ENCODE data around the gene CD7. TPM values are rescaled to one million over a fixed set of nuclear protein-coding genes. Genes with fewer than 3 reads are reported as not detected.

Gene CD7
- polyA plus RNA-seq, 3 donors: 0.38 to 3.6 (median 0.42) TPM

- Histone ChIP-seq H3K4me2 (replicated peaks; ENCODE audit: extremely low read depth, low read length, poor library complexity, severe bottlenecking) (no peak overlapping the region), H3K79me2 (ENCODE audit: insufficient read depth, low read length) (no peaks in the 10 kb centered on the region), H4K20me1 (ENCODE audit: insufficient read depth, low read length) (no peaks in the 10 kb centered on the region), H3K4me3 (replicated peaks in 1 of 3; ENCODE audit: low read depth in 2 of 3, low read length in 3 of 3) (no peak overlapping the region), H3K27ac (ENCODE audit: low read depth in 1 of 2, low read length in 2 of 2) (no peak overlapping the region), H2AFZ (ENCODE audit: insufficient read depth, low read depth, low read length, poor library complexity, severe bottlenecking) (no peak overlapping the region), H3K4me1 (ENCODE audit: control insufficient read depth in 1 of 2, insufficient read depth in 2 of 2, low read length in 2 of 2) (peaks cover 43 to 53% of the 10 kb centered on the region in 2 donors), H3K9me3 (replicated peaks in 1 of 2; ENCODE audit: control insufficient read depth in 1 of 2, insufficient read depth in 1 of 2, low read length in 2 of 2) (no peaks in the 10 kb centered on the region), H3K36me3 (replicated peaks in 1 of 2; ENCODE audit: control insufficient read depth in 1 of 2, insufficient read depth in 2 of 2, low read length in 2 of 2) (no peaks in the 10 kb centered on the region), H3K27me3 (ENCODE audit: control insufficient read depth in 2 of 2, insufficient read depth in 2 of 2, low read length in 2 of 2) (no peaks in the 10 kb centered on the region), H3K9ac (ENCODE audit: insufficient read depth, low read length, poor library complexity, severe bottlenecking) (no peak overlapping the region)
- Mint-ChIP-seq H3K4me3 (no peak overlapping the region), H3K4me1 (peaks cover 42% of the 10 kb centered on the region), H3K27me3 (ENCODE audit: low read depth in 3 of 3) (peaks cover 0 to 5% (median 5%) of the 10 kb centered on the region in 3 donors), H3K27ac (peak overlapping the region in 1 of 7 donors; percentile 14), H3K9me3 (peaks cover 0 to 2% (median 0%) of the 10 kb centered on the region in 7 donors), H3K36me3 (peaks cover 11 to 15% of the 10 kb centered on the region in 2 donors)
- intact Hi-C loops (cut with micrococcal nuclease): no loop called here
- no peak for TF ChIP-seq CTCF (IDR thresholded peaks at IDR 0.05)
- WGBS (ENCODE audit: insufficient coverage): 84% methylated on average over 5 of the region's 7 CpGs
- no peak for DNase-seq
Observed at GRCh38 chr17:82281076-82281475, 36.3 kb downstream of the CD7 start.

- no peaks in the 10 kb centered on the region for H3K79me2 ChIP-seq (ENCODE audit: insufficient read depth, low read length)
- no peak overlapping the region for H3K27ac ChIP-seq (ENCODE audit: low read depth in 1 of 2, low read length in 2 of 2)
- Mint-ChIP-seq H3K36me3 (peaks cover 12 to 15% of the 10 kb centered on the region in 2 donors), H3K4me3 (no peak overlapping the region), H3K9me3 (peaks cover 0 to 2% (median 0%) of the 10 kb centered on the region in 7 donors), H3K4me1 (peaks cover 42% of the 10 kb centered on the region), H3K27ac (no peak overlapping the region), H3K27me3 (ENCODE audit: low read depth in 3 of 3) (peaks cover 0 to 5% (median 5%) of the 10 kb centered on the region in 3 donors)
- no peaks in the 10 kb centered on the region for H3K27me3 ChIP-seq (ENCODE audit: control insufficient read depth in 2 of 2, insufficient read depth in 2 of 2, low read length in 2 of 2)
- no peak overlapping the region for H3K9ac ChIP-seq (ENCODE audit: insufficient read depth, low read length, poor library complexity, severe bottlenecking)
- no peak overlapping the region for H3K4me2 ChIP-seq (replicated peaks; ENCODE audit: extremely low read depth, low read length, poor library complexity, severe bottlenecking)
- no peak for TF ChIP-seq CTCF (IDR thresholded peaks at IDR 0.05)
- intact Hi-C loops (cut with micrococcal nuclease): no loop called here
- DNase-seq: no peak
- WGBS (ENCODE audit: insufficient coverage): 100% methylated on average over 1 of the region's 8 CpGs
- H3K4me1 ChIP-seq (ENCODE audit: control insufficient read depth in 1 of 2, insufficient read depth in 2 of 2, low read length in 2 of 2): peaks cover 43 to 53% of the 10 kb centered on the region in 2 donors
- no peak overlapping the region for H2AFZ ChIP-seq (ENCODE audit: insufficient read depth, low read depth, low read length, poor library complexity, severe bottlenecking)
- no peaks in the 10 kb centered on the region for H3K9me3 ChIP-seq (replicated peaks in 1 of 2; ENCODE audit: control insufficient read depth in 1 of 2, insufficient read depth in 1 of 2, low read length in 2 of 2)
- H4K20me1 ChIP-seq (ENCODE audit: insufficient read depth, low read length): no peaks in the 10 kb centered on the region
- no peak overlapping the region for H3K4me3 ChIP-seq (replicated peaks in 1 of 3; ENCODE audit: low read depth in 2 of 3, low read length in 3 of 3)
- H3K36me3 ChIP-seq (replicated peaks in 1 of 2; ENCODE audit: control insufficient read depth in 1 of 2, insufficient read depth in 2 of 2, low read length in 2 of 2): no peaks in the 10 kb centered on the region
Observed at GRCh38 chr17:82280537-82280936, 36.9 kb downstream of the CD7 start.

Measured in CD14-positive monocyte (primary cell).